ENCODE data around the gene VWA7.
"Not testable (repeated sequence)": the region's sequence is repeated elsewhere in the genome, so short reads cannot be mapped to it uniquely, and the experiment has no call there.

Gene VWA7

GRCh38 chr6:31795616-31796298 is 18.6 kb upstream of the VWA7 start, which contains the start of gene VARS1:
Gene VARS1 (minus strand): TSS chr6:31795752. CDS start chr6:31795217, 535 bp downstream.
- H3K4me3 ChIP-seq (ENCODE audit: low read length) = peak within 1 kb of the TSS; percentile 94
- DNase-seq (ENCODE audit: low read depth) = peak; percentile 87
- TF ChIP-seq, protein P1, sequence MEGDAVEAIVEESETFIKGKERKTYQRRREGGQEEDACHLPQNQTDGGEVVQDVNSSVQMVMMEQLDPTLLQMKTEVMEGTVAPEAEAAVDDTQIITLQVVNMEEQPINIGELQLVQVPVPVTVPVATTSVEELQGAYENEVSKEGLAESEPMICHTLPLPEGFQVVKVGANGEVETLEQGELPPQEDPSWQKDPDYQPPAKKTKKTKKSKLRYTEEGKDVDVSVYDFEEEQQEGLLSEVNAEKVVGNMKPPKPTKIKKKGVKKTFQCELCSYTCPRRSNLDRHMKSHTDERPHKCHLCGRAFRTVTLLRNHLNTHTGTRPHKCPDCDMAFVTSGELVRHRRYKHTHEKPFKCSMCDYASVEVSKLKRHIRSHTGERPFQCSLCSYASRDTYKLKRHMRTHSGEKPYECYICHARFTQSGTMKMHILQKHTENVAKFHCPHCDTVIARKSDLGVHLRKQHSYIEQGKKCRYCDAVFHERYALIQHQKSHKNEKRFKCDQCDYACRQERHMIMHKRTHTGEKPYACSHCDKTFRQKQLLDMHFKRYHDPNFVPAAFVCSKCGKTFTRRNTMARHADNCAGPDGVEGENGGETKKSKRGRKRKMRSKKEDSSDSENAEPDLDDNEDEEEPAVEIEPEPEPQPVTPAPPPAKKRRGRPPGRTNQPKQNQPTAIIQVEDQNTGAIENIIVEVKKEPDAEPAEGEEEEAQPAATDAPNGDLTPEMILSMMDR (IDR thresholded peaks at IDR 0.05; ENCODE audit: insufficient read depth, low read depth, low read length, missing control alignments) = peak; percentile 53

- DNase-seq (ENCODE audit: low read depth) = no peak
- peak overlapping the region; percentile 94 for H3K4me3 ChIP-seq (ENCODE audit: low read length)
- TF ChIP-seq, protein P1 (IDR thresholded peaks at IDR 0.05; ENCODE audit: insufficient read depth, low read depth, low read length, missing control alignments) = no peak
These were observed 17.9 kb upstream of the VWA7 start for GRCh38 chr6:31794866-31795615.

- TF ChIP-seq, protein P1 (IDR thresholded peaks at IDR 0.05; ENCODE audit: insufficient read depth, low read depth, low read length, missing control alignments) = no peak
- peak overlapping the region; percentile 94 for H3K4me3 ChIP-seq (ENCODE audit: low read length)
- peak; percentile 50 for DNase-seq (ENCODE audit: low read depth)
These were observed 17.3 kb upstream of the VWA7 start for GRCh38 chr6:31794294-31794865.

- peak overlapping the region; percentile 94 for H3K4me3 ChIP-seq (ENCODE audit: low read length)
- not testable (repeated sequence) for DNase-seq (ENCODE audit: low read depth)
These were observed 16.8 kb upstream of the VWA7 start for GRCh38 chr6:31793927-31794245.

DNA sequence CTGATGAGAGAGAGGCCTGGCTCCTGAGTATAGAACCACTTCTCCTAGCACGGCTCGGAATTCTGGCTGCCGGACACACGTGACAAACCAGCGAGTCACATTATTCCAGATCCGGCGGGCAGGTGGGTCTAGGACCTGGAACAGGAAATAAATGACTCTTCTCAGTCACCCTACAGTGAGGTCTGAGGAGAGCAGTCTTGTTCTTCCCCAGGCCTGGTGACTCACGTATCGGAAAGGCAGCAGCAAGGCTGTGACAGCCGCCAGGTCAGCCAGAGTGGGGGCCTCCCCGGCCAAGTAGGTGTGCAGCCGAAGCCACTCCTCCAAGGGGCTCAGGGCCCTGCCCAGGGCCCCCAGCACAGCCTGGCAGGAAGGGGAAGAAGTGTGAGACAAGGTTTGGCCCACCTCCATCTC is 15.6 kb upstream of the VWA7 start:
- TF ChIP-seq, protein P1 (IDR thresholded peaks at IDR 0.05; ENCODE audit: insufficient read depth, low read depth, low read length, missing control alignments) = no peak
- peak; percentile 89 for DNase-seq (ENCODE audit: low read depth)
- no peak overlapping the region for H3K4me3 ChIP-seq (ENCODE audit: low read length)

DNA sequence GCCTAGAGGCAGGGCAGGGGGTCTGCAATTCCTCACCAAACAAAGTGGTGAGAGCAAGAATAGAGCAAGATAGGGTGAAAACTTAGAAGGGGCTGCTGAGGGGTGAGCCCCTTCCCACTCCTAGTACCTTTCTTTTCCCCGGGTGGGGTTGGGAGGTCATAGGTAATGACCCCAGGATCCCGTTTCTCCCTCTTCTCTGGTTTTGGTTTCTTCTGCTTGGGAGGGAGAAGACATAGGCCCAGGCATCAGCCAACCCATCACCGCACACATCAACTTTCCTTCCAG is 14.9 kb upstream of the VWA7 start:
- H3K4me3 ChIP-seq (ENCODE audit: low read length) = no peak overlapping the region
- TF ChIP-seq, protein P1 (IDR thresholded peaks at IDR 0.05; ENCODE audit: insufficient read depth, low read depth, low read length, missing control alignments) = no peak
- DNase-seq (ENCODE audit: low read depth) = no peak

- peak; percentile 37 for DNase-seq (ENCODE audit: low read depth)
- H3K4me3 ChIP-seq (ENCODE audit: low read length) = no peak overlapping the region
- TF ChIP-seq, protein P1 (IDR thresholded peaks at IDR 0.05; ENCODE audit: insufficient read depth, low read depth, low read length, missing control alignments) = peak; percentile 61
These were observed 14.4 kb upstream of the VWA7 start for GRCh38 chr6:31791324-31792089.

All from epithelial cell of esophagus (primary cell).